Thyroid gland (tissue), 4 donors: ENCODE data around the gene WBP1L. TPM values are rescaled to one million over a fixed set of nuclear protein-coding genes. Genes with fewer than 3 reads are reported as not detected.
A peak's percentile ranks its signal among the peaks of the same experiment; 100 is the strongest.

ENCODE experiments used
- DNase-seq, 2 donors: peaks; one replicate each; pipeline ENCODE4 v3.0.0-alpha.2; 2019
- H3K27ac ChIP-seq, 3 donors: fragments of 200-600 bp; sonication (generic); 1 replicate in 2 of 3; 2 replicates in 1 of 3; pipeline ENCODE4 v1.5.1; 2016 to 2019; ENCODE audit warnings: mild to moderate bottlenecking in 1 of 3, moderate library complexity in 1 of 3
- H3K27me3 ChIP-seq: fragments of 200-600 bp; sonication (generic); one replicate; pipeline ENCODE4 v1.5.1; 2019
- H3K36me3 ChIP-seq, 2 donors: fragments of 200-600 bp; sonication (generic); one replicate each; pipeline ENCODE4 v1.5.1; 2016 to 2019
- H3K4me1 ChIP-seq, 2 donors: fragments of 200-600 bp; sonication (generic); one replicate each; pipeline ENCODE4 v1.5.1; 2017 to 2019
- H3K4me3 ChIP-seq, 3 donors: fragments of 200-600 bp; sonication (generic); replicated peaks in 1 of 3; 1 replicate in 2 of 3; 2 replicates in 1 of 3; pipeline ENCODE4 v1.5.1; 2016; ENCODE audit warnings: mild to moderate bottlenecking in 1 of 3
- H3K9me3 ChIP-seq: fragments of 200-600 bp; sonication (generic); one replicate; pipeline ENCODE4 v1.5.1; 2017
- CTCF ChIP-seq, 6 experiments: fragments of 200-600 bp in 3 of 6; fragments of 450-650 bp in 3 of 6; sonication (generic) in 3 of 6; IDR thresholded peaks; one replicate each; pipeline ENCODE4 v1.5.1; 2016 to 2019; ENCODE audit warnings: antibody characterized with exemption in 6 of 6, mild to moderate bottlenecking in 2 of 6, inconsistent platforms in 1 of 6, moderate library complexity in 1 of 6
- POLR2A ChIP-seq, 2 donors: fragments of 450-650 bp; IDR thresholded peaks; one replicate each; pipeline ENCODE4 v1.6.1; 2017; ENCODE audit warnings: antibody characterized with exemption in 2 of 2, mild to moderate bottlenecking in 2 of 2, moderate library complexity in 1 of 2
- WGBS, 2 donors: methylation state at CpG; one replicate each; pipeline ENCODE4 v1.1.5; 2017; 5-methylcytosine and 5-hydroxymethylcytosine counted together
- intact Hi-C: fragments of 100-400 bp; cut with DNase I; formaldehyde crosslinking; loops from one replicate; pipeline ENCODE4 v1.15.1; 2023
- total RNA-seq, 4 donors: library from RNA; depleted of rRNA; stranded (reverse); fragments of >200 nt; gene quantifications; one replicate each; pipeline ENCODE4 v1.2.3, GENCODE V29; 2016

The WBP1L gene
- total RNA-seq, 4 donors from 2014 or later = 194 to 384 (median 314) TPM

- no peaks in the 10 kb centered on the region for H3K36me3 ChIP-seq
- no peak overlapping the region for H3K4me3 ChIP-seq
- H3K27ac ChIP-seq = peak overlapping the region; percentile 96 to 99 (median 98)
- 68 to 71% methylated on average over 5 of the region's 5 CpGs for WGBS, 2 donors
- H3K9me3 ChIP-seq = no peaks in the 10 kb centered on the region
- H3K4me1 ChIP-seq = peaks cover 82 to 87% of the 10 kb centered on the region in 2 donors
- DNase-seq = peak in 1 of 2 donors; percentile 38
- H3K27me3 ChIP-seq = no peaks in the 10 kb centered on the region
- no peak for TF ChIP-seq CTCF (IDR thresholded peaks at IDR 0.05)
- no peak for TF ChIP-seq POLR2A (IDR thresholded peaks at IDR 0.05)
- intact Hi-C loops = no loop called here
Observed at GRCh38 chr10:102773986-102774385, 30.2 kb downstream of the WBP1L start.

DNA sequence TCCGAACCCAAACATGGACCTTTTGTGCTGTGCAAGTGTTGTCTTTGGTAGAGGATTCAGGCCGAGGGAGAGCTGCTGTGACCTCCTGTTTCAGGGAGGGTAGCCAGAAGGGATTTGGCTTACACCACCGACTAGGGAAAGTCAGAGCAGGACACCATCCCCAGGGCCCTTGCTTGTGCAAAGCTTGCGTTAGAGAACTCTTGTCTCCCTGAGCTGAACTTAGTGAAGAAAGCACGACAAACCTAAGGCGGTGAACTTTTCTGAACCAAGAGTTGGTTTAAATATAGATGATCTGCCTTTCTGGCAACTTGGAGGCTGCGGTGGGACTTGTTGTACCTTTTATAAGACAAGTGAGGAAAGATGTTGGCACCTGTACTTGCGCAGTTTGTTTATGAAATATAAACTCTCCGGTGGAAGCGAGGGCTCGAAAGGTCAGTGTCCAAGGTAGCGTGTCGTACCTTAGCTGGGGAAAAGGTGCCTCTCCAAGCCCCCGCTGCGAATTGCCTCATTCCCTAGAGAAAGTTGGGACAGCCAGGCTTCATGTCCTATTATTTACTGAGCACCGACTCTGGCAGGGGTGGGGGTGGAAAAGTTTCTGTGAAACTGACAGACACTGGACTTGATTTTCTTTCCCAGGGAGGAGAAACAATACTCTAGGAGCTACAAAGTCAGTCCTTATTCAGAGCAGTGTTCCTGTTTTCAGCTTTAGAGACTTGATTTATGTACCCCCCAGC lies 31.6 kb downstream of the WBP1L start:
- peak overlapping the region; percentile 96 to 99 (median 98) for H3K27ac ChIP-seq
- WGBS, 2 donors = 13 to 24% methylated on average over 15 to 16 of the region's 16 CpGs
- TF ChIP-seq POLR2A (IDR thresholded peaks at IDR 0.05) (peak in 1 of 2 donors; percentile 49), CTCF (IDR thresholded peaks at IDR 0.05) (no peak)
- H3K4me3 ChIP-seq = peak overlapping the region in 1 of 3 donors; percentile 21
- intact Hi-C loops = no loop called here
- no peaks in the 10 kb centered on the region for H3K27me3 ChIP-seq
- H3K9me3 ChIP-seq = no peaks in the 10 kb centered on the region
- peaks cover 85 to 94% of the 10 kb centered on the region in 2 donors for H3K4me1 ChIP-seq
- peak; percentile 95 to 96 for DNase-seq
- no peaks in the 10 kb centered on the region for H3K36me3 ChIP-seq

- TF ChIP-seq CTCF (IDR thresholded peaks at IDR 0.05) (no peak), POLR2A (IDR thresholded peaks at IDR 0.05) (peak in 1 of 2 donors; percentile 50)
- H3K9me3 ChIP-seq = no peaks in the 10 kb centered on the region
- intact Hi-C loops = no loop called here
- peak; percentile 85 to 90 for DNase-seq
- H3K4me1 ChIP-seq = peaks cover 91 to 94% of the 10 kb centered on the region in 2 donors
- 5 to 8% methylated on average over 16 to 17 of the region's 17 CpGs for WGBS, 2 donors
- H3K4me3 ChIP-seq = peak overlapping the region in 1 of 3 donors; percentile 21
- H3K36me3 ChIP-seq = no peaks in the 10 kb centered on the region
- H3K27ac ChIP-seq = peak overlapping the region; percentile 96 to 99 (median 98)
- H3K27me3 ChIP-seq = no peaks in the 10 kb centered on the region
Observed at GRCh38 chr10:102775935-102776669, 32.4 kb downstream of the WBP1L start.

DNA sequence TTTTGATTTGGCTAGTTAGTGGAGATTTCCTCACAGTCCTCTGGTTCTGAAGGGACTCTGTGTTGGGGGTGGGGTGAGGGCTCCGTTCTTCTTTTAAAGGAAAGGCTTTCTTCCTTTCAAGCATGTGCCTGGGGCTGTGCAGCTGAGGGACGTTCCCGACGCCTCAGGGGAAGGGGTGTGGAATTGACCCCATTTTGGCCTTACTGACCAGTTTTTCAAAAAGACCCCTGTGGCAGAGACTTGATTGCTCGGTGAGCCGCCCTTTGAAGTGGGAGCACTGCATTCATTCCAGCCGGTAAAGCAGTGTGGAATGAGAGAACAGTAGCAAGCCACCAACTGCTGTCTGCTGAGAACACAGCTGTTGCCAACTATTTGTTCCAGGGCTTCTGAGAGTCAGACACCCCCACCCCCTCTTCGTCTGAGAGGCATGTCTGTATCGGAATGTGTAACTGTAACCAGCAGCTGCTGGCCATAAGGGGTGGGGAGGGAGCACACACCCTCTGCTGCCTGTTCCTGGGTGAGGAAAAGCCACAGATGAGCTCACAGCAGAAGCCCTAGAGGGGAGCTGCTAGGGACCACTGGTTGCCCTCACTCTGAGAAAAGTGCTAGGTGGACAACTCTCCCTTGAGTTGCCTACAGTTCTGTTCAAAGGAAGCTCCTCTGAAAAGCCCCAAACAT lies 33.2 kb downstream of the WBP1L start:
- peak; percentile 97 for DNase-seq
- no peaks in the 10 kb centered on the region for H3K27me3 ChIP-seq
- H3K9me3 ChIP-seq = no peaks in the 10 kb centered on the region
- WGBS, 2 donors = 0 to 11% methylated on average over 8 to 9 of the region's 9 CpGs
- intact Hi-C loops = no loop called here
- H3K36me3 ChIP-seq = no peaks in the 10 kb centered on the region
- H3K27ac ChIP-seq = peak overlapping the region; percentile 96 to 99 (median 98)
- peak overlapping the region in 1 of 3 donors; percentile 21 for H3K4me3 ChIP-seq
- TF ChIP-seq CTCF (IDR thresholded peaks at IDR 0.05) (peak in 1 of 6 experiments; percentile 16), POLR2A (IDR thresholded peaks at IDR 0.05) (peak in 1 of 2 donors; percentile 65)
- H3K4me1 ChIP-seq = peaks cover 91 to 94% of the 10 kb centered on the region in 2 donors
